PC-9 (cell line): ENCODE data around the gene NR1H3. TPM values are rescaled to one million over a fixed set of nuclear protein-coding genes. Genes with fewer than 3 reads are reported as not detected.

ENCODE experiments used
- BruUV-seq: library from RNA; stranded (reverse); fragments of 400-500 nt; replicated peaks from 2 replicates; lab custom pipeline; 2021; lab: Mats Ljungman, UMichigan
- CTCF ChIA-PET: fragments of 300-600 bp; sonication (Branson Sonifier 250); formaldehyde crosslinking; loops from one replicate; lab custom pipeline; 2022; ENCODE audit warnings: antibody characterized with exemption; lab: Charles Lee
- POLR2A ChIA-PET: fragments of 300-600 bp; sonication (Branson Sonifier 250); formaldehyde crosslinking; loops from one replicate; lab custom pipeline; 2022; ENCODE audit warnings: antibody characterized with exemption; ENCODE audit not compliant: unreplicated experiment; lab: Charles Lee
- DNase-seq, 2 experiments: peaks; one replicate each; pipeline versions ENCODE4 v3.0.0 to v3.0.0-alpha.2; 2015 to 2022; ENCODE audit warnings: mixed read lengths in 1 of 2
- H2AFZ ChIP-seq: fragments of 200-600 bp; sonication (generic); 2 replicates; pipeline ENCODE4 v1.8.1; 2017; ENCODE audit warnings: antibody characterized with exemption
- H3F3A ChIP-seq: fragments of 200-600 bp; sonication (generic); 2 replicates; pipeline ENCODE4 v1.8.1; 2017; ENCODE audit warnings: antibody characterized with exemption, mild to moderate bottlenecking, low read depth; ENCODE audit not compliant: insufficient read depth
- H3K27ac ChIP-seq: fragments of 200-600 bp; sonication (generic); 2 replicates; pipeline ENCODE4 v1.6.1; 2016; ENCODE audit warnings: mixed run types
- H3K27me3 ChIP-seq: fragments of 200-600 bp; sonication (generic); 2 replicates; pipeline ENCODE4 v1.6.1; 2016; ENCODE audit warnings: low read depth, mixed run types; ENCODE audit not compliant: insufficient read depth
- H3K36me3 ChIP-seq: fragments of 200-600 bp; sonication (generic); 2 replicates; pipeline ENCODE4 v1.6.1; 2016; ENCODE audit warnings: low read depth, mixed run types
- H3K4me1 ChIP-seq: fragments of 200-600 bp; sonication (generic); replicated peaks from 2 replicates; pipeline ENCODE4 v1.6.1; 2016; ENCODE audit warnings: mixed run types; ENCODE audit not compliant: insufficient read depth
- H3K4me2 ChIP-seq: fragments of 200-600 bp; sonication (generic); 2 replicates; pipeline ENCODE4 v1.6.1; 2017; ENCODE audit warnings: mixed run types
- H3K4me3 ChIP-seq: fragments of 200-600 bp; sonication (generic); 2 replicates; pipeline ENCODE4 v1.6.1; 2016; ENCODE audit warnings: mixed run types
- H3K79me2 ChIP-seq: fragments of 200-600 bp; sonication (generic); 2 replicates; pipeline ENCODE4 v1.6.1; 2017; ENCODE audit warnings: low read depth, mixed run types
- H3K9me2 ChIP-seq: fragments of 200-600 bp; sonication (generic); 2 replicates; pipeline ENCODE4 v1.8.1; 2017; ENCODE audit warnings: mild to moderate bottlenecking; ENCODE audit not compliant: insufficient read depth
- H3K9me3 ChIP-seq: fragments of 200-600 bp; sonication (generic); 2 replicates; pipeline ENCODE4 v1.8.1; 2016; ENCODE audit warnings: low read depth; ENCODE audit not compliant: insufficient read depth
- H4K20me1 ChIP-seq: fragments of 200-600 bp; sonication (generic); 2 replicates; pipeline ENCODE4 v1.8.1; 2017; ENCODE audit not compliant: insufficient read depth
- CTCF ChIP-seq: fragments of 200-600 bp; sonication (generic); conservative IDR thresholded peaks from 2 replicates; pipeline ENCODE4 v1.6.1; 2017; ENCODE audit warnings: mixed run types, antibody characterized with exemption, mild to moderate bottlenecking, moderate library complexity
- EZH2 ChIP-seq: fragments of 200-600 bp; sonication (generic); IDR thresholded peaks from 2 replicates; pipeline ENCODE4 v1.8.0; 2017; ENCODE audit warnings: antibody characterized with exemption, low read depth
- intact Hi-C: fragments of 100-400 bp; cut with micrococcal nuclease; formaldehyde crosslinking; loops from one replicate; pipeline ENCODE4 v1.10.0; 2022; ENCODE audit not compliant: unreplicated experiment
- total RNA-seq: library from RNA; stranded (reverse); gene quantifications from 2 replicates; pipeline ENCODE4 v1.2.3, GENCODE V29; 2021

The NR1H3 gene
- total RNA-seq, 1 experiment from 2014 or later, result 90.4 TPM

- H3K9me3 ChIP-seq, result no peaks in the 10 kb centered on the region
- H3F3A ChIP-seq, result peaks cover 7% of the 10 kb centered on the region; the same call in 1 of the 2 replicates
- H3K4me3 ChIP-seq, result no peak overlapping the region
- no peaks in the 10 kb centered on the region for H3K79me2 ChIP-seq
- ChIA-PET CTCF (no interaction called here), POLR2A (no interaction called here)
- peaks cover 19% of the 10 kb centered on the region for H3K36me3 ChIP-seq
- no peaks in the 10 kb centered on the region for H3K4me1 ChIP-seq
- no peak overlapping the region for H2AFZ ChIP-seq
- H3K27ac ChIP-seq, result no peak overlapping the region
- intact Hi-C loops, result no loop called here
- no TSS peak for BruUV-seq
- H3K9me2 ChIP-seq, result no peaks in the 10 kb centered on the region
- peaks cover 4% of the 10 kb centered on the region; the same call in 1 of the 2 replicates for H4K20me1 ChIP-seq
- TF ChIP-seq EZH2 (no peak), CTCF (no peak)
- no peak overlapping the region for H3K4me2 ChIP-seq
- no peak for DNase-seq
- H3K27me3 ChIP-seq, result no peaks in the 10 kb centered on the region
Measured at GRCh38 chr11:47317064-47317828, 59.5 kb downstream of the NR1H3 start.

GRCh38 chr11:47318166-47318565, 60.4 kb downstream of the NR1H3 start:
- Histone ChIP-seq H3K27ac (no peak overlapping the region), H3F3A (no peaks in the 10 kb centered on the region; the same call in 1 of the 2 replicates), H3K9me3 (no peaks in the 10 kb centered on the region), H3K4me1 (no peaks in the 10 kb centered on the region), H3K4me3 (no peak overlapping the region), H2AFZ (no peak overlapping the region), H3K9me2 (no peaks in the 10 kb centered on the region), H3K4me2 (no peak overlapping the region), H3K79me2 (no peaks in the 10 kb centered on the region), H3K36me3 (peaks cover 15% of the 10 kb centered on the region), H4K20me1 (peaks cover 4% of the 10 kb centered on the region; the same call in 1 of the 2 replicates), H3K27me3 (no peaks in the 10 kb centered on the region)
- ChIA-PET CTCF (no interaction called here), POLR2A (no interaction called here)
- intact Hi-C loops, result no loop called here
- BruUV-seq, result no TSS peak
- DNase-seq, result no peak
- no peak for TF ChIP-seq CTCF
- no peak for TF ChIP-seq EZH2

Other genes with a start within 250 kb of the NR1H3 start
- 122 and 130 TPM in 2 replicates for gene ARFGAP2, start 81.1 kb upstream of the NR1H3 start, total RNA-seq
- 113 and 114 TPM in 2 replicates for gene PACSIN3, start 71.6 kb upstream of the NR1H3 start, total RNA-seq
- gene DDB2, start 43.0 kb upstream of the NR1H3 start, total RNA-seq, result 72.3 and 85.2 TPM in 2 replicates
- gene ACP2, start 9.2 kb upstream of the NR1H3 start, total RNA-seq, result 20.4 and 24.1 TPM in 2 replicates
- gene MADD, start 12.1 kb downstream of the NR1H3 start, total RNA-seq, result 61.1 and 65.9 TPM in 2 replicates
- not detected in 2 replicates for gene MYBPC3, start 94.7 kb downstream of the NR1H3 start, total RNA-seq
- not detected in 2 replicates for gene SPI1, start 120.6 kb downstream of the NR1H3 start, total RNA-seq
- 28.8 and 32.3 TPM in 2 replicates for gene SLC39A13, start 150.6 kb downstream of the NR1H3 start, total RNA-seq
- gene PSMC3, start 168.4 kb downstream of the NR1H3 start, total RNA-seq, result 160 and 222 TPM in 2 replicates
- 5.4 and 7.3 TPM in 2 replicates for gene RAPSN, start 191.1 kb downstream of the NR1H3 start, total RNA-seq